Loucy (cell line): ENCODE data around the gene OR5K4.

ENCODE experiments used
- H2AFZ ChIP-seq: fragments of 200-600 bp; sonication (generic); 2 replicates; pipeline ENCODE4 v1.6.0; 2016; ENCODE audit warnings: antibody characterized with exemption, mild to moderate bottlenecking, low read length, moderate library complexity
- H3F3A ChIP-seq: fragments of 200-600 bp; 2 replicates; pipeline ENCODE4 v1.6.0; 2016; ENCODE audit warnings: antibody characterized with exemption, low read depth, mild to moderate bottlenecking
- H3K27me3 ChIP-seq: fragments of 200-600 bp; sonication (generic); 2 replicates; pipeline ENCODE4 v1.6.1; 2014; ENCODE audit warnings: low read length, mild to moderate bottlenecking; ENCODE audit not compliant: insufficient read depth, poor library complexity, severe bottlenecking
- H3K36me3 ChIP-seq: fragments of 200-600 bp; sonication (generic); 2 replicates; pipeline ENCODE4 v1.6.1; 2016; ENCODE audit warnings: low read length; ENCODE audit not compliant: insufficient read depth
- H3K4me1 ChIP-seq: fragments of 200-600 bp; sonication (generic); 2 replicates; pipeline ENCODE4 v1.5.1; 2014; ENCODE audit warnings: low read length, mild to moderate bottlenecking; ENCODE audit not compliant: insufficient read depth, poor library complexity, severe bottlenecking
- H3K4me2 ChIP-seq: fragments of 200-600 bp; sonication (generic); 2 replicates; pipeline ENCODE4 v1.6.0; 2014; ENCODE audit warnings: antibody characterized with exemption, low read length, low read depth, mild to moderate bottlenecking; ENCODE audit not compliant: poor library complexity, severe bottlenecking
- H3K4me3 ChIP-seq: fragments of 200-600 bp; sonication (generic); 2 replicates; pipeline ENCODE4 v1.5.1; 2014; ENCODE audit warnings: low read length, mild to moderate bottlenecking, mixed read lengths; ENCODE audit not compliant: poor library complexity, severe bottlenecking
- H3K79me2 ChIP-seq: fragments of 200-600 bp; sonication (generic); 2 replicates; pipeline ENCODE4 v1.6.1; 2014; ENCODE audit warnings: low read length; ENCODE audit not compliant: insufficient read depth
- H3K9ac ChIP-seq: fragments of 200-600 bp; sonication (generic); 2 replicates; pipeline ENCODE4 v1.6.0; 2014; ENCODE audit warnings: mild to moderate bottlenecking, low read depth, low read length, moderate library complexity; ENCODE audit not compliant: poor library complexity, severe bottlenecking
- H3K9me2 ChIP-seq: fragments of 200-600 bp; sonication (generic); replicated peaks from 2 replicates; pipeline ENCODE4 v1.6.1; 2016; ENCODE audit warnings: low read depth, low read length, mixed read lengths
- H3K9me3 ChIP-seq: fragments of 200-600 bp; sonication (generic); 2 replicates; pipeline ENCODE4 v1.6.1; 2014; ENCODE audit warnings: mild to moderate bottlenecking, antibody characterized with exemption, low read length, low read depth; ENCODE audit not compliant: insufficient read depth
- H4K20me1 ChIP-seq: fragments of 200-600 bp; sonication (generic); 2 replicates; pipeline ENCODE4 v1.6.0; 2014; ENCODE audit warnings: antibody characterized with exemption, low read length, mild to moderate bottlenecking; ENCODE audit not compliant: insufficient read depth, poor library complexity, severe bottlenecking
- EZH2phosphoT487 ChIP-seq: fragments of 200-600 bp; IDR thresholded peaks from 2 replicates; pipeline ENCODE4 v1.6.1; 2018; ENCODE audit warnings: antibody characterized with exemption, mild to moderate bottlenecking, moderate library complexity, borderline replicate concordance
- TF ChIP-seq, protein P1 (sequence below): fragments of 200-600 bp; sonication (generic); conservative IDR thresholded peaks from 2 replicates; pipeline ENCODE4 v1.5.1; 2014; ENCODE audit warnings: mild to moderate bottlenecking, antibody characterized with exemption, low read length

The OR5K4 gene

DNA sequence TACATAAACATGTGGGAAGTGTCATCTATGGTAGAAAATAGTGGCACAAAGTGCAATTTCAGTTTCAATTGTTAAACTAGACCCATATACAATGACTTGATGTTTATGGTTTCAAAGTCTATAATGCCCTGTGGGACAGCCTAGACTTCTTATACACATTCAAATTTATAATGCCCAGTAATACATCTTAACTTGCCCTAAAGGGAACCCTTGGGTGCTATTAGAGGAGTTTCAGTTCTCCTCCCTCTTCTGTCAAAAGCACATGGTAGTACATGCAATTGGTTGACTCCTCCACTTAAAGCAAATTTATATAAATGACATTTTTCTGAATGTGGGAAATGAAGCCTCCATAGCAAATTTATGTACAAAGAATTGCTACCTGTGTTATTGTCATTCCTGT lies 30.2 kb upstream of the OR5K4 start:
- no peak overlapping the region for H3K4me2 ChIP-seq
- no peak overlapping the region for H3K4me3 ChIP-seq
- no peaks in the 10 kb centered on the region for H3K79me2 ChIP-seq
- no peaks in the 10 kb centered on the region for H3K9me2 ChIP-seq
- TF ChIP-seq, protein P1, sequence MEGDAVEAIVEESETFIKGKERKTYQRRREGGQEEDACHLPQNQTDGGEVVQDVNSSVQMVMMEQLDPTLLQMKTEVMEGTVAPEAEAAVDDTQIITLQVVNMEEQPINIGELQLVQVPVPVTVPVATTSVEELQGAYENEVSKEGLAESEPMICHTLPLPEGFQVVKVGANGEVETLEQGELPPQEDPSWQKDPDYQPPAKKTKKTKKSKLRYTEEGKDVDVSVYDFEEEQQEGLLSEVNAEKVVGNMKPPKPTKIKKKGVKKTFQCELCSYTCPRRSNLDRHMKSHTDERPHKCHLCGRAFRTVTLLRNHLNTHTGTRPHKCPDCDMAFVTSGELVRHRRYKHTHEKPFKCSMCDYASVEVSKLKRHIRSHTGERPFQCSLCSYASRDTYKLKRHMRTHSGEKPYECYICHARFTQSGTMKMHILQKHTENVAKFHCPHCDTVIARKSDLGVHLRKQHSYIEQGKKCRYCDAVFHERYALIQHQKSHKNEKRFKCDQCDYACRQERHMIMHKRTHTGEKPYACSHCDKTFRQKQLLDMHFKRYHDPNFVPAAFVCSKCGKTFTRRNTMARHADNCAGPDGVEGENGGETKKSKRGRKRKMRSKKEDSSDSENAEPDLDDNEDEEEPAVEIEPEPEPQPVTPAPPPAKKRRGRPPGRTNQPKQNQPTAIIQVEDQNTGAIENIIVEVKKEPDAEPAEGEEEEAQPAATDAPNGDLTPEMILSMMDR: no peak
- no peak for TF ChIP-seq EZH2phosphoT487
- no peak overlapping the region for H2AFZ ChIP-seq
- no peak overlapping the region for H3K9ac ChIP-seq
- no peaks in the 10 kb centered on the region for H4K20me1 ChIP-seq
- no peaks in the 10 kb centered on the region for H3K4me1 ChIP-seq
- H3K9me3 ChIP-seq: no peaks in the 10 kb centered on the region
- H3K27me3 ChIP-seq: no peaks in the 10 kb centered on the region
- no peaks in the 10 kb centered on the region for H3K36me3 ChIP-seq
- no peaks in the 10 kb centered on the region for H3F3A ChIP-seq

DNA sequence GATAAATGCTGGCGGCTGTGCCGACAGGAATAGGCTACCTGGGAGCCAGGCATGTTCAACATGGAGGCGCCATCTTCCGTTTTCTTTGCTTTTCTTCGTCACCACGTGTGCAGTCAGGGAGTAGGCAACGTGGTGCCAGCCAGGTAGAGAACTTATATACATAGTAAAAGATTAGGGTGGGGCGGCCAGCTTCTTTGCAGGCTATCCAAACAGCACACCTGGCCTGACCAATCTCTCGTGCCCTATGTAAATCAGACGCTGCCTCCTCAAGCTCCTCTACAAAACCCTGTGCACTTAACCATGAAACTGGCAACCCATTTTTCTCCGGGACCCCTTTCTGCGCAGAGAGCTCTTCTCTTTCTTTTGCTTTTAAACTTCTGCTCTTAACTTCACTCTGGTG lies 28.6 kb upstream of the OR5K4 start:
- Histone ChIP-seq H3F3A (no peaks in the 10 kb centered on the region), H2AFZ (no peak overlapping the region), H3K79me2 (no peaks in the 10 kb centered on the region), H4K20me1 (no peaks in the 10 kb centered on the region), H3K27me3 (no peaks in the 10 kb centered on the region), H3K9me3 (no peaks in the 10 kb centered on the region), H3K9me2 (no peaks in the 10 kb centered on the region), H3K9ac (no peak overlapping the region), H3K4me1 (no peaks in the 10 kb centered on the region), H3K4me2 (no peak overlapping the region), H3K36me3 (no peaks in the 10 kb centered on the region), H3K4me3 (no peak overlapping the region)
- no peak for TF ChIP-seq EZH2phosphoT487
- TF ChIP-seq, protein P1: no peak

GRCh38 chr3:98326105-98326893 lies 27.4 kb upstream of the OR5K4 start:
- Histone ChIP-seq H3F3A (no peaks in the 10 kb centered on the region), H3K27me3 (no peaks in the 10 kb centered on the region), H3K9ac (no peak overlapping the region), H3K9me2 (no peaks in the 10 kb centered on the region), H3K4me2 (no peak overlapping the region), H3K4me1 (no peaks in the 10 kb centered on the region), H3K36me3 (no peaks in the 10 kb centered on the region), H2AFZ (no peak overlapping the region), H4K20me1 (no peaks in the 10 kb centered on the region), H3K4me3 (no peak overlapping the region), H3K9me3 (no peaks in the 10 kb centered on the region), H3K79me2 (no peaks in the 10 kb centered on the region)
- no peak for TF ChIP-seq EZH2phosphoT487
- TF ChIP-seq, protein P1: no peak
